GM23338 (cell line): ENCODE results near the gene SBNO1. TPM values are rescaled to one million over a fixed set of nuclear protein-coding genes. Genes with fewer than 3 reads are reported as not detected.

Experiments
- ATAC-seq: fragments of 200-7000 bp; cut with Tn5 transposase; 3 replicates; pipeline ENCODE4 v1.9.1; 2020
- DNase-seq: peaks from one replicate; pipeline ENCODE4 v3.0.0-alpha.2; 2015; ENCODE audit warnings: low spot score
- H2AFZ ChIP-seq: fragments of 200-600 bp; sonication (generic); 2 replicates; pipeline ENCODE4 v1.8.0; 2016; ENCODE audit warnings: antibody characterized with exemption, mild to moderate bottlenecking, moderate library complexity
- H3F3A ChIP-seq: fragments of 200-600 bp; sonication (generic); replicated peaks from 2 replicates; pipeline ENCODE4 v1.8.0; 2017; ENCODE audit warnings: antibody characterized with exemption, mixed run types, low read depth
- H3K27ac ChIP-seq: fragments of 200-600 bp; sonication (generic); 2 replicates; pipeline ENCODE4 v1.6.1; 2016; ENCODE audit warnings: low read depth
- H3K27me3 ChIP-seq: fragments of 200-600 bp; sonication (generic); 2 replicates; pipeline ENCODE4 v1.8.0; 2016; ENCODE audit warnings: mild to moderate bottlenecking, mixed run types, moderate library complexity; ENCODE audit not compliant: insufficient read depth
- H3K36me3 ChIP-seq: fragments of 200-600 bp; sonication (generic); 2 replicates; pipeline ENCODE4 v1.8.0; 2016; ENCODE audit warnings: mild to moderate bottlenecking; ENCODE audit not compliant: insufficient read depth
- H3K4me1 ChIP-seq: fragments of 200-600 bp; sonication (generic); 2 replicates; pipeline ENCODE4 v1.8.0; 2016; ENCODE audit warnings: mild to moderate bottlenecking, moderate library complexity; ENCODE audit not compliant: insufficient read depth
- H3K4me2 ChIP-seq: fragments of 200-600 bp; sonication (generic); 2 replicates; pipeline ENCODE4 v1.7.1; 2017; ENCODE audit warnings: mixed run types
- H3K4me3 ChIP-seq: fragments of 200-600 bp; sonication (generic); 2 replicates; pipeline ENCODE4 v1.6.1; 2016; ENCODE audit warnings: mixed run types
- H3K79me2 ChIP-seq: fragments of 200-600 bp; sonication (generic); replicated peaks from 2 replicates; pipeline ENCODE4 v1.8.0; 2017; ENCODE audit warnings: mild to moderate bottlenecking; ENCODE audit not compliant: insufficient read depth
- H3K9me2 ChIP-seq: fragments of 200-600 bp; sonication (generic); 2 replicates; pipeline ENCODE4 v1.8.0; 2017; ENCODE audit not compliant: insufficient read depth
- H4K20me1 ChIP-seq: fragments of 200-600 bp; sonication (generic); replicated peaks from 2 replicates; pipeline ENCODE4 v1.8.0; 2017; ENCODE audit warnings: mild to moderate bottlenecking; ENCODE audit not compliant: insufficient read depth
- H3K27ac Mint-ChIP-seq: 2 replicates; pipeline ENCODE4 v1.8.0; 2020; ENCODE audit warnings: inconsistent platforms, mild to moderate bottlenecking, moderate library complexity, mixed read lengths
- H3K27me3 Mint-ChIP-seq: 3 replicates; pipeline ENCODE4 v1.8.0; 2022; ENCODE audit warnings: low read depth, mild to moderate bottlenecking, moderate library complexity, mixed read lengths, inconsistent platforms; ENCODE audit not compliant: insufficient read depth, poor library complexity
- H3K36me3 Mint-ChIP-seq: 3 replicates; pipeline ENCODE4 v1.8.0; 2021; ENCODE audit warnings: low read depth, mild to moderate bottlenecking, inconsistent platforms, moderate library complexity, mixed read lengths
- H3K4me1 Mint-ChIP-seq: 3 replicates; pipeline ENCODE4 v1.8.0; 2020; ENCODE audit warnings: mild to moderate bottlenecking, inconsistent platforms, mixed read lengths
- H3K4me3 Mint-ChIP-seq: 3 replicates; pipeline ENCODE4 v1.8.0; 2021; ENCODE audit warnings: moderate library complexity, mild to moderate bottlenecking, inconsistent platforms, mixed read lengths
- H3K9me3 Mint-ChIP-seq: 3 replicates; pipeline ENCODE4 v1.8.0; 2020; ENCODE audit warnings: moderate library complexity, mild to moderate bottlenecking, inconsistent platforms, mixed read lengths
- CTCF ChIP-seq, 2 experiments: fragments of 200-600 bp in 1 of 2; sonication (generic) in 1 of 2; conservative IDR thresholded peaks; 2 replicates each; pipeline versions ENCODE4 v1.5.1 to v1.6.1; 2016 to 2017; ENCODE audit warnings: antibody characterized with exemption in 2 of 2, low read depth in 2 of 2, mild to moderate bottlenecking in 2 of 2, moderate library complexity in 1 of 2
- EZH2 ChIP-seq: fragments of 200-600 bp; sonication (generic); IDR thresholded peaks from one replicate; pipeline ENCODE4 v1.8.0; 2017; ENCODE audit warnings: antibody characterized with exemption, mild to moderate bottlenecking, low read depth; ENCODE audit not compliant: unreplicated experiment
- EZH2phosphoT487 ChIP-seq: fragments of 200-600 bp; sonication (generic); IDR thresholded peaks from one replicate; pipeline ENCODE4 v1.8.1; 2018; ENCODE audit warnings: antibody characterized with exemption; ENCODE audit not compliant: unreplicated experiment
- REST ChIP-seq: IDR thresholded peaks from one replicate; pipeline ENCODE4 v1.6.1; 2018; ENCODE audit warnings: antibody characterized with exemption; ENCODE audit not compliant: unreplicated experiment
- ZNF331 ChIP-seq: fragments of 250-450 bp; sonication (Bioruptor Pico); IDR thresholded peaks from 2 replicates; pipeline ENCODE4 v1.5.0; 2020; ENCODE audit warnings: low read depth, mild to moderate bottlenecking, moderate library complexity
- polyA plus RNA-seq: library from polyadenylated mRNA; unstranded; fragments of >200 nt; fragmentation: Nextera tagmentation; extraction: Ambion mirVana; gene quantifications from 2 replicates; pipeline ENCODE4 v1.2.1, GENCODE V29; 2016
- total RNA-seq: library from RNA; depleted of rRNA; stranded (reverse); fragments of >200 nt; shearing (Covaris generic); gene quantifications from 2 replicates; pipeline ENCODE4 v1.2.3, GENCODE V29; 2014

The SBNO1 gene
- total and polyA plus RNA-seq, 2 experiments from 2014 or later = 34.9 to 49.5 TPM

- TF ChIP-seq ZNF331 = no peak
Measured at GRCh38 chr12:123335490-123335889, 29.2 kb downstream of the SBNO1 start (continued).

- H3K4me3 ChIP-seq = no peak overlapping the region
- no peaks in the 10 kb centered on the region for H3K9me3 Mint-ChIP-seq
- H3K27me3 ChIP-seq = no peaks in the 10 kb centered on the region
- H3K36me3 Mint-ChIP-seq = peaks cover 78% of the 10 kb centered on the region
- H3K27me3 Mint-ChIP-seq = no peaks in the 10 kb centered on the region
- H3K9me2 ChIP-seq = no peaks in the 10 kb centered on the region
- TF ChIP-seq EZH2 (no peak), REST (no peak), CTCF (conservative IDR thresholded peaks at IDR 0.05; ENCODE audit: low read depth in 2 of 2) (no peak)
- H3K4me2 ChIP-seq = no peak overlapping the region
- no peak overlapping the region for H2AFZ ChIP-seq
- 0 out of 2 replicates have a peak, but pooled peaks cover 4% of the 10 kb centered on the region for H3F3A ChIP-seq
- no peaks in the 10 kb centered on the region for H3K4me1 ChIP-seq
- H4K20me1 ChIP-seq = peaks cover 24% of the 10 kb centered on the region
- no peak overlapping the region for H3K27ac Mint-ChIP-seq
- no peaks in the 10 kb centered on the region; the same call in 1 of the 2 replicates for H3K79me2 ChIP-seq
- no peak for DNase-seq
- H3K4me3 Mint-ChIP-seq = no peak overlapping the region
- ATAC-seq = no peak
- H3K27ac ChIP-seq = no peak overlapping the region
- no peaks in the 10 kb centered on the region for H3K4me1 Mint-ChIP-seq
- H3K36me3 ChIP-seq = peaks cover 72% of the 10 kb centered on the region
Measured at GRCh38 chr12:123329799-123330198, 34.8 kb downstream of the SBNO1 start.

DNA sequence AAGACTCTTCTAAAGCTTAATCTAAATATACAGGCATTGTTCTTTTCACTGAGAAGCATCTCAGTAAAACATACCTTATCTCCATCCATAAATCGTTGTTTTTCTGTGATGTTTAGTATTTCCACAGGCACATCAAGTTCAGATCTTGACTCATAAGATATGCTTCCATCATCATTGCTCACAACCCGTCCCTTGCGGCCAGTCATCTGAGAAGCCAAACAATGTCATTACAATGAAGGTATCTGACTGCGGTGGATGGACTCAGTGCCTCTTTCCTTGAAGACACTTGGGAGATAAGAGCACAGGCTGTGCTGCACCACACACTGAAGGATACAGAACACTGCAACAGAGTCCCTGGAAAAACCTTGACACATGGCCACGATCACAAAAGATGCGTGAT lies 44.8 kb downstream of the SBNO1 start:
- Histone ChIP-seq H3K36me3 (peaks cover 75% of the 10 kb centered on the region), H3K27ac (no peak overlapping the region), H3K79me2 (no peaks in the 10 kb centered on the region), H2AFZ (no peak overlapping the region), H3K27me3 (no peaks in the 10 kb centered on the region), H3K4me2 (no peak overlapping the region), H3K9me2 (no peaks in the 10 kb centered on the region), H3F3A (0 out of 2 replicates have a peak, but pooled peaks cover 3% of the 10 kb centered on the region), H3K4me3 (no peak overlapping the region), H3K4me1 (no peaks in the 10 kb centered on the region), H4K20me1 (peaks cover 6% of the 10 kb centered on the region)
- Mint-ChIP-seq H3K27me3 (no peaks in the 10 kb centered on the region), H3K27ac (no peak overlapping the region), H3K4me3 (no peak overlapping the region), H3K9me3 (no peaks in the 10 kb centered on the region), H3K36me3 (peaks cover 88% of the 10 kb centered on the region), H3K4me1 (no peaks in the 10 kb centered on the region)
- no peak for DNase-seq
- ATAC-seq = no peak
- no peak for TF ChIP-seq REST
- no peak for TF ChIP-seq EZH2phosphoT487
